Measurements from ENCODE around the gene SHC4.

- TF ChIP-seq CTCF (IDR thresholded peaks at IDR 0.05) (no peak), HMGXB4 (CRISPR knock-in tag; IDR thresholded peaks at IDR 0.05) (no peak), ZNF532 (CRISPR knock-in tag; IDR thresholded peaks at IDR 0.05; ENCODE audit: borderline replicate concordance) (no peak), CREM (CRISPR knock-in tag; IDR thresholded peaks at IDR 0.05) (no peak), PREB (CRISPR knock-in tag; IDR thresholded peaks at IDR 0.05; ENCODE audit: borderline replicate concordance) (no peak)
Observed at GRCh38 chr15:48905216-48905615, 58.5 kb downstream of the SHC4 start.
